T follicular helper cell (primary cell): Measurements from ENCODE around the gene RBMS2.
"Not testable (repeated sequence)": the region's sequence is repeated elsewhere in the genome, so short reads cannot be mapped to it uniquely, and the experiment has no call there.

Experiments used
- DNase-seq: peaks from one replicate; pipeline ENCODE4 v3.0.0-alpha.2; 2020; ENCODE audit warnings: low read depth
- total RNA-seq, 2 experiments: gene quantifications; one replicate each; lab custom pipeline; 2026; lab: John Stamatoyannopoulos, UW

RBMS2 gene, protein sequence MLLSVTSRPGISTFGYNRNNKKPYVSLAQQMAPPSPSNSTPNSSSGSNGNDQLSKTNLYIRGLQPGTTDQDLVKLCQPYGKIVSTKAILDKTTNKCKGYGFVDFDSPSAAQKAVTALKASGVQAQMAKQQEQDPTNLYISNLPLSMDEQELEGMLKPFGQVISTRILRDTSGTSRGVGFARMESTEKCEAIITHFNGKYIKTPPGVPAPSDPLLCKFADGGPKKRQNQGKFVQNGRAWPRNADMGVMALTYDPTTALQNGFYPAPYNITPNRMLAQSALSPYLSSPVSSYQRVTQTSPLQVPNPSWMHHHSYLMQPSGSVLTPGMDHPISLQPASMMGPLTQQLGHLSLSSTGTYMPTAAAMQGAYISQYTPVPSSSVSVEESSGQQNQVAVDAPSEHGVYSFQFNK
- total RNA-seq, result 1.0 to 3.4 reads per million in 2 experiments

DNA sequence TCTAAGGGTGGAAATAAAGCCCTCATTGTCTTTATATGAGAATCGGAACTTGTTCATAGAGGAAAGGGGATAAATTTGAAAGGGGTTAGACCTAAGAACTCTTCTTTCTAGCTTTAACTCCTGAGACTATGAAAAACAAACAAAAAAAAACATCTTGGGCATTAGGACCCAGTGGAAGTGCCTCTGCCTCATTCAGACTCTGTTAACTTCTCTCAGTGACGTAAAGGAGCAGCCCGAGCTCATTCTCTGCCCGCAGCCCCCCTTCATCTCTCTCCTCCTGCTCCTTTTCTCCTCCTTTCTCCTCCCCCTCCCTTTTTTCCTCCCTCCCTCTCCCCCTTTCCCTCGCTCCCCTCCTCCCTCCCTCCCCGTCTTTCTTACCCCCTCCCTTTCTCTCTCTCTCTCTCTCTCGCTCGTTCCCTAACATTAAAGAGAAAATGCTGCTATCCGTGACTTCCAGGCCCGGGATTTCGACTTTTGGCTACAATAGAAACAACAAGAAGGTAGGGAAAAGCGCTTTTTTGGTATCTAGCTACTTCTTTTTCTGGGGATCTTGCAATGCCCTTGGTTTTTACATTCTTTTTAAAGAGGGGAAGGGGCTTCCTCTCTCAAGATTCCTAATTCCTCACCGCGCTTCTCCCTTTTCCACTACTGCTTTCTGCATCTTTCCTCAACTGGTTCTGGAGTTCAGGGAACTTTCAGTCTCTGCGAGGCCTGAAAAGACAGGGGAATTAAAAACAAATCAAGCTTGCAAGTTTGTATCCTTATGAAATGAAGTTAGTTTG is at the start of gene RBMS2:
TSS of gene RBMS2 (plus strand) at position 231 of the 782 bp plus-strand sequence. CDS start at position 435, 204 bp downstream.
- DNase-seq, result peak; percentile 26

DNA sequence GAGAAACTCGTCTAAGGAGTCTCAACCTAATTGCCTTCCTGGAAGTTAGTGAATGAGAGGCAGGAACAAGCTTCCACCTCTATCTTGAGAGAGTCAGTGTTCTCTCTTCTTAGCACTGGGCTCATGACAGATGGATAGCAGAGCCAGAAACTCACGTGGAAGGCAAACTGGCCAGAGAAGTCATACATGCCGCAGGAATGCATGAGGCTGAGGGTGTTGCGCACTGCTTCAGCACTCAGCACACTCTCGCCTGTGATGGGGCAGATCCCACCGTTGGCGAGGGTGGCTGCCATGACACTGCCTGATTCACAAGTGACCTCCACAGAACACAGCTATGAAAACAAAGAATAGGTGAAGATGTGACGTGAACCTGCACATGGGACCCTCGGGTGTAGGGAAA is 47.2 kb upstream of the RBMS2 start:
- no peak for DNase-seq

DNA sequence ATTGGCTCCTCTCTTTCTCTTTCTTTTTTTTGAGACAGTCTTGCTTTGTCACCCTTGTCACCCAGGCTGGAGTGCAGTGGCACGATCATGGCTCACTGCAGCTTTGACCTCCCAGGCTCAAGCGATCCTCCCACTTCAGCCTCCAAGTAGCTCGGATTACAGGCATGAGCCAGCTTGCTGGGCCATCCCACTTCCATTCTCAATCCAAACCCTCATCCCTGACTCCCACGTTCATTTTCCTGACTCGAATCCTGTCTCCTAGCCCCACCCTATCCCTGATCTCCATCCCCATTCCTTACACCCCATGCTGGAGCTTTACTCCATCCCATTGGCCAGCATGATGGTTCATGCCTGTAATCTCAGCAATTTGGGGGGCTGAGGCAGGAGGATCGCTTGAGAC is 45.5 kb upstream of the RBMS2 start:
- no peak for DNase-seq

DNA sequence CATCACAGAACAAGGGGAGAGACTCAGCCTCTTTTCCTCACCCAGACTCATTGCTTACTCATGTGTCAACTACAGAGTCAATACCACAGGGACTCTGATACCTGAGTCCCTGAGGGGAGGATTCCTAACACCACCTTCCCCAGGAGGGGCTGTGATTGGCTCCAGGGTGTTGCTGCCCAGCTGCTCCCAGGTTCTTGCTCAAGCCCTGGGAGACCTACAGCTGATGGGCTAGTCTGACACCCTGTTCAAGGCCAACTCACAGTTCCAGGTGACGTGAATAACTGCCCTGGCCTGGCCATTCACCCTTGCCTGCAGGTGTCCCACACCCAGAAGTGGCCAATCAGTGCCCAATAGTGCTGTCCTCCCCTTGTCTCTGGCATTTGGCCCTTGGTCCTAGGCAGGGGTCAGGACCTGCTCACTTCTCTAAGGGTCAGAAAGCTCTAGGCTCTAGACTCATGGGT is 44.6 kb upstream of the RBMS2 start:
- no peak for DNase-seq

DNA sequence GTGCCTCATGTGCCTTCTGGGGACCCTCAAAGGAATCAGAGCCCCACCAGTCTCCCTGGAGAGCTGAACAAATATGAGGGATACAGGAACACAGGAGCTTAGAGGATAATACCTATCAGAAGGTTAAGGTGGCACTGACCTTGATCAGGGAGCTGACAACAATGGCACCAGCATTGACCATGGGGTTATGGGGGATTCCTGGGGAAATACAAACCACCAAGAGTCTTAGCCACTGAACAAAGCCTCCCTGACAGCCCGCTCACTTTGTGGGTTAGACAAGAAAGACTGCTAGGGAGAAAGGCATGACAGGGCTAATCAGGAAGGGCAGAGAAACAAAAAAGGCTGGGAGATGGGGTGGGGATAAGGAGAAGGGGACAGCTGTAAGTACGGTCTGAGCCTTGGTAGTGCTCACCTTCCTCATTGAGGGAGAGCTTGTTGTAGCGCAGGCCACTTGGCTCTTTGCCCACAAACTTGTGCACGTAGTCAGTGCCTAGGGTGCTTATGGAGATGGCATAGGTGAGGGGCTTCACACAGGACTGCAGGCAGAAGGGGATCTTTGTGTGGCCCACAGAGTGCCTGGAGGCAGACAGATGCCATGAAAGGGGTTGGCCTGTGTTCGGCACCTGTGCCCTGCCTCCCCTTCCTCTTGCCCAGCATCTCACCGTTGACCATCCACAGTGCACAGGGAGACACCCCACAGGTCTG is 43.9 kb upstream of the RBMS2 start:
- DNase-seq, result no peak

DNA sequence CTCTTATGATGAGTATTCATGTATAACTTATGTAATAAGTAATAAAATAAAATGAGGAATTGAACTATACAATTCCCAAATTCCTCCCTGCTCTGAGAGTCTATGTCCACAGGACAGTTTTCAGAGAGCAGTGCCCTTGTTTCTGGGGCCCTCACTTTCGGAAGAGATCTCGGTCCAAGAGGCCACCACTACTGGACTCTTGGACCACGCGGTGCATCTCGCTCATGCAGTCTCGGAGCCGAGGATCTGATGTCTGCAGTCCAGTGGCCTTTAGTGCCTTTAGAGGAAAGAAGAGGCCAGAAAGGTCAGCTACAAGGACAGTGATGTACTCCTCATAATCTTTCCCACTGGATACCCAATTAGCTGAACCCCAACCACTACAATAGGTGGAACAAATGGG is 42.0 kb upstream of the RBMS2 start:
- no peak for DNase-seq

DNA sequence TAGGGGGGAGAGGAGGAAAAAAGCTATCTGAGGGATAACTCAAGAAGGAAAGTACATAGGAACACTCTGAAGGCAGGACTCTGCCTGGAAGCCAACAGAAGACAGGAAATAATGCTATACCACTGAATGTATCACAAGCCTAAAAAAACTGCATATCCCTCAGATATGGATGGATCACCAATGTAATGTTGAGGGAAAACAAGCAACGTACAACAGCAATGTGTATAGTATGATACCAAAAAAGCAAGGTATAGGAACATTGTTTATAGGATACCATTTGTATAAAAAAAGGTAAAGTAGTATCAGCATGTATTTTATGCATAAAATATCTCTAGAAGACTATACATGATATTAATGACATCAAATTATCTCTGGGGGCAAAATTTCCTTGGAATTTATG is 37.1 kb upstream of the RBMS2 start:
- DNase-seq, result no peak

DNA sequence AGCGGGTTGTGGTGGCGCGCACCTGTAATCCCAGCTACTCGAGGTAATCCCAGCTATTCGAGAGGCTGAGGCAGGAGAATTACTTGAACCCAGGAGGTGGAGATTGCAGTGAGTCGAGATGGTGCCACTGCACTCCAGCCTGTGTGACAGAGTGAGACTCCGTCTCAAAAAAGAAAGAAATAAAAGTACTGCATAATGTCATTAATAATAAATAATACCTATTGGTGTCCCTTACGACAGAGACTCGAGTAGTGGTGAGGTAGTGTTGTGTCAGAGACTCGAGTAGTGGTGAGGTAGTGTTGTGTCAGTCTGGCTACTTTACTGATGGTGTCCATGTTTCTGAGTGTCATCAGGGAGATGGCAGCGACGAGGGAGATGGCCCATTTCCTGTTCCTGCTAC is 34.9 kb upstream of the RBMS2 start:
- DNase-seq, result no peak

DNA sequence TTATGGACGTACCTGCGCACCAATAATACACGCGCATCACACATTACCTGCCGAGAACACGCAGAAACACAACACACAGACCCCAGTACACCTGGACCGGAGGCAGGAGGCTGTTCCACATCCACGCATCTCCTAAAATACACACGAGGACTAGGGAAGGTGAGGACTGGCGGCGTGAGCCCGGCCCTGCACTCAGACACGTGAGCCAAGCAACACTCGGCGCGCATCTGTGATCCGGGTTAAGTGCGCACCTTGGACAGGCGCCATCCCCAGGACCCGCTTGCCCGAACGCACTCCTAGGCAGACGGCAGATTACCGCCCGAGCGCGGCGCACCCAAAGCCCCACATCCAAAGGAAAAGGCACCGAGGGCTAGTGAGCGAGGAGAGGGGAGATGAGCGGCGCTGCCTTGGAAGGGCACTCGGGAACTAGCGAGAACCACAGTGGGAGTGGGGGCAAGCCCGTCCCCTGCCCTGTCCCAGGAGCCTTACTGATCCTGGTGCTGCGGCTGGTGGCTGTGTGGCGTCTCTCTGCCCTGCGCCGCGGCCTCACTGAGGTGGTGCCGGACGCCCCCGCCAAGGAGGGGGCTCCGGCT is 34.1 kb upstream of the RBMS2 start:
- no peak for DNase-seq

DNA sequence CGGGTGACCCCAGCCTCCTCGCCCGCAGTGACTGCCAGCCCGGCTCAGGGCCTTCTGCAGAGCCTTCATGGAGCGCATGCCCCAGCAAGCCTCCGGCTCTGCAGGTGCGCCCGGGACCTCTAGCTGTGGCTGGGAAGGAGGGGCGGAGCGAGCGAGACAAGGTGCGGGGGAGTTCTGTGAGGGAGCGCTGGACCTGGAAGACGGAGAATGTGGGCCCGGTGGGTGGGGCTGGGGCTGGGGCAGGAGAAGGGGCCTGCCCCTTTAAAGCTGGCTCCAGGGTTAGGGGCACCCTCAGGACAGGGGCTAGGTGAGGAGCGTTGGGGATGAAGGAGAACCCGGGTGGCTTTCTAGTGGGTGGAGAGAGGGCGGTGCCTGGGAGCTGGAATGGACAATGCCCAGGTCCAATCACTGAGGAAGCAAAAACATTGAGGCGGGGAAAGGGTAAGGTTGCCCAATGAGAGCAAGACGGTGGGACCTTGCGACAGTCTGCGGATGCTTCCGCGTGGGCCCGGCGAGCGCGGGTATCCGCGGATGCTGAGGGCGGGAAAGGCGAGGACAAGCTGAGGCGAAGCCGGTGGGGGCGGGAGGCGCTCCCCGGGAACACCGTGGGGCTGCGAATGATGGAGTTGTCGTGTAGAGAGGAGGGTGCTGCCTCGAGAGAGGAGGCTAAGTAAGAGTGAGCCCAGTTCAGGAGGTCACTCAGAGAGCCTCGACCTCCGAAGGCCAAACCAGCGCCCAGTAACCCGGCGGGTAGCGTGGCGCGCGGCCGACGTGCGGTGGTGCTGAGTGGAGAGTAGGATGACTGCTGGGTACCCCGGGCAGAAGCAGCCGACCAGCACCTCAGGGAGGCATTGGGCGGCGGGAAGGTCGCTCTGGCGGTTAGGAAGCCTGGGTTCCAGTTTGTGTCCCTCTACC is 33.3 kb upstream of the RBMS2 start, which contains the start of gene GLS2:
TSS of gene GLS2 (minus strand) at position 121 of the 915 bp plus-strand sequence. CDS start at position 78, 43 bp downstream.
- DNase-seq, result peak; percentile 59

DNA sequence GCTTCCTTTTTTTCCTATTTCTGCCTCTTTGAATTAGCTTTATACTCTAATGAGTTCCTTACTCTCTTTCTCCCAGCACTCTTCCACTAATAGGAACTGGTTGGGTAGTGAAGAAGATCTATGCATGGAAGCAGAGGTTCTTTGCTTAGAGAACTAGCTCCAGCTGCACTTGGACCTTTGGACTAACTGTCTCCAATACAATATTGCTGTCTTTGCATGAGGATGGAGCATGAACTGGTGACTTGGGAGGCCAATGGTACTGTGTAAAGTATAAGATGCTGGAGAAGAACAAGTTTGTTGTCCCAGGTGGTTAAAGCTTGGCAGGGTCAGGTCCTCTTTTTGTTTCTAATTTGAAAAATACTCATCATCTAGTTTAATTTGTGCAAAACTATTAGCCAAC is 31.3 kb upstream of the RBMS2 start:
- DNase-seq, result no peak

DNA sequence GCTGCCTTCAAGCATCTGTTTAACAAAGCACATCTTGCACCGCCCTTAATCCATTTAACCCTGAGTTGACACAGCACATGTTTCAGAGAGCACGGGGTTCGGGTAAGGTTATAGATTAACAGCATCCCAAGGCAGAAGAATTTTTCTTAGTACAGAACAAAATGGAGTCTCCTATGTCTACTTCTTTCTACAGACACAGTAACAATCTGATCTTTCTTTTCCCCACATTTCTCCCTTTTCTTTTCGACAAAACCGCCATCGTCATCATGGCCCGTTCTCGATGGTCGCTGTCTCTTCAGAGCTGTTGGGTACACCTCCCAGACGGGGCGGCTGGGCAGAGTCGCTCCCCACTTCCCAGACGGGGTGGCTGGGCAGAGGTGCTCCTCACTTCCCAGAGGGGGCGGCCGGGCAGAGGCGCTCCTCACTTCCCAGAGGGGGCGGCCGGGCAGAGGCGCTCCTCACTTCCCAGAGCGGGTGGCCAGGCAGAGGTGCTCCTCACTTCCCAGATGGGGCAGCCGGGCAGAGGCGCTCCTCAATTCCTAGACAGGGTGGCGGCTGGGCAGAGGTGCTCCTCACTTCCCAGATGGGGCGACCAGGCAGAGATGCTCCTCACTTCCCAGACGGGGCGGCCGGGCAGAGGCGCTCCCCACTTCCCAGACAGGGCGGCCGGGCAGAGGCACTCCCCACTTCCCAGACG is 28.1 kb upstream of the RBMS2 start:
- DNase-seq, result not testable (repeated sequence)

DNA sequence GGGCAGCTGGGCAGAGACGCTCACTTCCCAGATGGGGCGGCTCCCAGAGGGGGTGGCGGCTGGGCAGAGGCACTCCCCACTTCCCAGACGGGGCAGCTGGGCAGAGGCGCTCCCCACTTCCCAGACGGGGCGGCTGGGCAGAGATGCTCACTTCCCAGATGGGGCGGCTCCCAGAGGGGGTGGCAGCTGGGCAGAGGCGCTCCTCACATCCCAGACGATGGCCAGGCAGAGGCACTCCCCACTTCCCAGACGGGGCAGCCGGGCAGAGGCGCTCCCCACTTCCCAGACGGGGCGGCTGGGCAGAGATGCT is 27.6 kb upstream of the RBMS2 start:
- DNase-seq, result not testable (repeated sequence)

DNA sequence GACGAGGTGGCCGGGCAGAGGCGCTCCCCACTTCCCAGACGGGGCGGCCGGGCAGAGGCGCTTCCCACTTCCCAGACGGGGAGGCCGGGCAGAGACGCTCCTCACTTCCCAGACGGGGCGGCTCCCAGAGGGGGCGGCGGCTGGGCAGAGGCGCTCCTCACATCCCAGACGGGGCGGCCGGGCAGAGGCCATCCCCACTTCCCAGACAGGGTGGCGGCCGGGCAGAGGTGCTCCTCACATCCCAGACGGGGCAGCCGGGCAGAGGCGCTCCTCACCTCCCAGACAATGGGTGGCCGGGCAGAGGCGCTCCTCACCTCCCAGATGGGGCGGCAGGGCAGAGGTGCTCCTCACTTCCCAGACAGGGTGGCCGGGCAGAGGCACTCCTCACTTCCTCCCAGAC is 27.1 kb upstream of the RBMS2 start:
- not testable (repeated sequence) for DNase-seq

DNA sequence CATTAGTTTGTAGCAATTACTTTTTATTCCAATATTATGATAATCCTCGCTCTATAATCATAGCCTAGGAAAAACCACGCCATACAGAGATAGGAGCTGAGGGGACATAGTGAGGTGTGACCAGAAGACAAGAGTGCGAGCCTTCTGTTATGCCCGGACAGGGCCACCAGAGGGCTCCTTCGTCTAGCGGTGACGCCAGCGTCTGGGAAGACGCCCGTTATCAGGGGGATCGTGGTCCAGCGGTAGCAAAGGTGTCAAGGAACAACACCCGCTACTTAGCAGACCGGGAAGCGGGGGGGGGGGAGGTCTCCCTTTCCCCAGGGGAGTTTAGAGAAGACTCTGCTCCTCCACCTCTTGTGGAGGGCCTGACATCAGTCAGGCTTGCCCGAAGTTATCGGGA is 24.9 kb upstream of the RBMS2 start:
- DNase-seq, result peak; percentile 16

DNA sequence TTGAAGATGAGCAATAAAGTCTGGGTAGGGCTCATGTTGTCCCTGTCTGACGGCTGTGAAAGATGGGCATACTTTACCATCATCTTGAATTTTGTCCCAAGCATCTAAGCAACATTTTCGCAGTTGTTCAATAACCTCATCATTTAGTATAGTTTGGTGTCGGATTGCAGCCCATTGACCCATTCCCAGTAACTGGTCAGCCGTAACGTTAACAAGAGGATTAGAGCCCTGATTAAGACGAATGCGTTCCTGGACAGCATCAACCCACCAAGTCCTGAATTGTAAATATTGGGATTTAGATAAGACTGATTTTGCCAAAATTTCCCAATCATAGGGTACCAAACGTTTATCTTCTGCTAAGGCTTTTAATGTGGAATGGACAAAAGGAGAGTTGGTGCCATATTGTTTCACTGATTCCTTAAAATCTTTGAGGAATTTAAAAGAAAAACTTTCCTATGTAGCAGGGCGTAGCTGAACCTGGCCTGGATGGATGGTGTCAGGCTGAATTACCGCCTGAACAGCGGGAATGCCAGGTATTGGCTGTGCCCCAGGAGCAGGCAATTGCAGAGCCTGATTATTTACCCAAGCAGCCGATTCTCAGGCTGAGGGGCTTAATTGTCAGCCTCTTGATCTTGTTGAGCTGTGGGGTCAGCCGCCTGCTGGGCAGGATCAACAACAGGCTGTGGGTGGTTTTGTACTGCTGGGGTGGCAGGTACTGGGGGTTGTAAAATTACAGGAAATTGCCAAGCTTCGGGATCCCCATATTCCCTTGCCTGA is 23.3 kb upstream of the RBMS2 start:
- DNase-seq, result not testable (repeated sequence)

DNA sequence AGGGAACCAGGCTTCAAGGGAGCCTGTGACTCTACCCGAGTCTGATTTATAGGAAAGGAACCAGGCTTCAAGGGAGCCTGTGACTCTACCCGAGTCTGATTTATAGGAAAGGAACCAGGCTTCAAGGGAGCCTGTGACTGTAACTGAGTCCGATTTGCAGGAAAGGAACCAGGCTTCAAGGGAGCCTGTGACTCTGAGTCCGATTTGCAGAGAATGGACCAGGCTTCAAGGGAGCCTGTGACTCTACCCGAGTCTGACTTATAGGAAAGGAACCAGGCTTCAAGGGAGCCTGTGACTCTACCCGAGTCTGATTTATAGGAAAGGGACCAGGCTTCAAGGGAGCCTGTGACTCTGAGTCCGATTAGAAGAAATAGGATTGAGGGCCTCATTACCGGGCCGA is 22.2 kb upstream of the RBMS2 start:
- not testable (repeated sequence) for DNase-seq

DNA sequence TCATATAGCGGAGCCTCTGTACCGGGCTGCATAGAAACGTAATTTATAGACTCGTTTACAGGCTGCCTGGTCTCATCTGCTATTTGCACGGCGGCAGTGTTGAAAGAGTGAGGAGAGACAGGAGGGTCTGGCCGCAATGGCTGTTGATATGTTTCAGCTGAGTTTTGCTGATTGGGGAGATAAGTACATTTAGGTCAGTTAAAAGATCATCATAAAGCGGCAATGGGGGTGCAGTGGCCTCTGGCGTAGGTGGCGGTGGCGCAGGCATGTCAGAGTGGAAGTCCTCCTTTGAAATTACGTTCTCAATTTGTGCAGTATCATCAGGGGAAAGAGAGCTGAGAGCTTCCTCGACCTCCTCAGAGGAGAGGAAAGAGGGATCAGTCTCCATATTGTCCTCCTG is 21.7 kb upstream of the RBMS2 start:
- DNase-seq, result not testable (repeated sequence)

DNA sequence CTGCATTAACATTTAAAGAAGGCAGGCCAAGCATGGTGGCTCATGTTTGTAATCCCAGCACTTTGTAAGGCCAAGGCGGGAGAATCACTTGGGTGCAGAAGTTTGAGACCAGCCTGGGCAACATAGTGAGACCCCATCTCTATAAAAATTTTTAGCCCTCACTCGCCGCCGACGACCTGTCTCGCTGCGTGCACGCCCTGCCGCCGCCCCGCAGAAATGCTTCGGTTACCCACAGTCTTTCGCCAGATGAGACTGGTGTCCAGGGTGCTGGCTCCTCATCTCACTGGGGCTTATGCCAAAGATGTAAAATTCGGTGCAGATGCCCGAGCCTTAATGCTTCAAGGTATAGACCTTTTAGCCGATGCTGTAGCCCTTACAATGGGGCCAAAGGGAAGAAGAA is 10.8 kb upstream of the RBMS2 start:
- no peak for DNase-seq

DNA sequence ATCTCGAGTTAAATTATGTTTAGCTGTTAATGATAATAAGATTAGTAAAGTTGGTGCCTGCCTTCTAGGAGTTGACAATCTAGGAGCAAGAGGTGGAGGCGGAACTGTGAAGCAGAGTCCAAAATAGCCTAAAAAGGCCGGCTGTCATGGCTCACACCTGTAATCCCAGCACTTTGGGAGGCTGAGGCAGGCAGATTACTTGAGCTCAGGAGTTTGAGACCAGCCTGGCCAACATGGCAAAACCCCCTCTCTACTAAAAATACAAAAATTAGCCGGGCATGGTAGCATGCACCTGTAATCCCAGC is 7.7 kb upstream of the RBMS2 start:
- DNase-seq, result not testable (repeated sequence)
